ENCODE results near the gene TMEM18.

GRCh38 chr2:656676-657075, 20.5 kb downstream of the TMEM18 start:
- TF ChIP-seq POLR2A (IDR thresholded peaks at IDR 0.05), result no peak
- TF ChIP-seq, protein P1, sequence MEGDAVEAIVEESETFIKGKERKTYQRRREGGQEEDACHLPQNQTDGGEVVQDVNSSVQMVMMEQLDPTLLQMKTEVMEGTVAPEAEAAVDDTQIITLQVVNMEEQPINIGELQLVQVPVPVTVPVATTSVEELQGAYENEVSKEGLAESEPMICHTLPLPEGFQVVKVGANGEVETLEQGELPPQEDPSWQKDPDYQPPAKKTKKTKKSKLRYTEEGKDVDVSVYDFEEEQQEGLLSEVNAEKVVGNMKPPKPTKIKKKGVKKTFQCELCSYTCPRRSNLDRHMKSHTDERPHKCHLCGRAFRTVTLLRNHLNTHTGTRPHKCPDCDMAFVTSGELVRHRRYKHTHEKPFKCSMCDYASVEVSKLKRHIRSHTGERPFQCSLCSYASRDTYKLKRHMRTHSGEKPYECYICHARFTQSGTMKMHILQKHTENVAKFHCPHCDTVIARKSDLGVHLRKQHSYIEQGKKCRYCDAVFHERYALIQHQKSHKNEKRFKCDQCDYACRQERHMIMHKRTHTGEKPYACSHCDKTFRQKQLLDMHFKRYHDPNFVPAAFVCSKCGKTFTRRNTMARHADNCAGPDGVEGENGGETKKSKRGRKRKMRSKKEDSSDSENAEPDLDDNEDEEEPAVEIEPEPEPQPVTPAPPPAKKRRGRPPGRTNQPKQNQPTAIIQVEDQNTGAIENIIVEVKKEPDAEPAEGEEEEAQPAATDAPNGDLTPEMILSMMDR (IDR thresholded peaks at IDR 0.05), result no peak
